GM23338 (cell line): ENCODE data around the gene SOS1.

Experiments used
- CREB1 ChIP-seq: fragments of 250-450 bp; sonication (Bioruptor Pico); IDR thresholded peaks from 2 replicates; pipeline ENCODE4 v1.5.0; 2020; ENCODE audit warnings: low read depth, mild to moderate bottlenecking, moderate library complexity
- EZH2 ChIP-seq: fragments of 200-600 bp; sonication (generic); IDR thresholded peaks from one replicate; pipeline ENCODE4 v1.8.0; 2017; ENCODE audit warnings: antibody characterized with exemption, mild to moderate bottlenecking, low read depth; ENCODE audit not compliant: unreplicated experiment
- EZH2phosphoT487 ChIP-seq: fragments of 200-600 bp; sonication (generic); IDR thresholded peaks from one replicate; pipeline ENCODE4 v1.8.1; 2018; ENCODE audit warnings: antibody characterized with exemption; ENCODE audit not compliant: unreplicated experiment
- JUNB ChIP-seq: IDR thresholded peaks from one replicate; pipeline ENCODE4 v1.6.1; 2016; ENCODE audit warnings: antibody characterized with exemption; ENCODE audit not compliant: unreplicated experiment
- NANOG ChIP-seq: IDR thresholded peaks from 2 replicates; pipeline ENCODE4 v1.6.1; 2016; ENCODE audit warnings: antibody characterized with exemption, borderline replicate concordance
- POLR2AphosphoS5 ChIP-seq: IDR thresholded peaks from 2 replicates; pipeline ENCODE4 v1.6.1; 2016; ENCODE audit warnings: antibody characterized with exemption, low read depth
- STAT1 ChIP-seq: IDR thresholded peaks from one replicate; pipeline ENCODE4 v1.6.1; 2016; ENCODE audit warnings: antibody characterized with exemption; ENCODE audit not compliant: unreplicated experiment
- ZNF114 ChIP-seq: fragments of 250-450 bp; sonication (Bioruptor Pico); IDR thresholded peaks from 2 replicates; pipeline ENCODE4 v1.5.0; 2020; ENCODE audit warnings: mild to moderate bottlenecking, moderate library complexity
- ZNF331 ChIP-seq: fragments of 250-450 bp; sonication (Bioruptor Pico); IDR thresholded peaks from 2 replicates; pipeline ENCODE4 v1.5.0; 2020; ENCODE audit warnings: low read depth, mild to moderate bottlenecking, moderate library complexity
- TF ChIP-seq, protein P1 (sequence below), 2 experiments: fragments of 200-600 bp in 1 of 2; sonication (generic) in 1 of 2; conservative IDR thresholded peaks; 2 replicates each; pipeline versions ENCODE4 v1.5.1 to v1.6.1; 2016 to 2017; ENCODE audit warnings: antibody characterized with exemption in 2 of 2, low read depth in 2 of 2, mild to moderate bottlenecking in 2 of 2, moderate library complexity in 1 of 2
- TF ChIP-seq, protein P2 (sequence below): IDR thresholded peaks from one replicate; pipeline ENCODE4 v1.6.1; 2018; ENCODE audit warnings: antibody characterized with exemption; ENCODE audit not compliant: unreplicated experiment
- TF ChIP-seq, protein P3 (sequence below): fragments of 250-450 bp; sonication (Bioruptor Pico); IDR thresholded peaks from 2 replicates; pipeline ENCODE4 v1.5.0; 2020; ENCODE audit warnings: mild to moderate bottlenecking, moderate library complexity
- TF ChIP-seq, protein P4 (sequence below): IDR thresholded peaks from 2 replicates; pipeline ENCODE4 v1.6.1; 2016; ENCODE audit warnings: antibody characterized with exemption

DNA sequence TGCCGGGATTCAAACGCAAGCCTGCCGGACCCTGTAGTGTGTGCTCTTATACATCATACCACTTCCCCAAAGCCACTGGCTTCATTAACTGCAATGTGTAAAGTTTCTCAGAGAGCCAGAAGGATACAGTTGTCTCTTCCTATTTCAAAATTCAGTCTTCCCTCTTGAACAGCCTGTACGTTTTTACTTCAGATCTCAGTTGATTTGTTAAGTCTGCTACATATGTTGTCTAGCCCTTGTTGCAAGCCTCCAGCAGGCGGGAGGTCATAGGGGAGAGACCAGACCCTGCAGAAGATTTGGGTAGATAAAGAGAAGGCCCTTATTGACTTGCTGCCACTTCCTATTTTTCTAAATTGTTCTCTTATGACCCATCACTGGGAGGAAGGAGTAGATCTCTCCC lies 174.9 kb downstream of the SOS1 start:
- no peak for TF ChIP-seq NANOG
- TF ChIP-seq, protein P1, sequence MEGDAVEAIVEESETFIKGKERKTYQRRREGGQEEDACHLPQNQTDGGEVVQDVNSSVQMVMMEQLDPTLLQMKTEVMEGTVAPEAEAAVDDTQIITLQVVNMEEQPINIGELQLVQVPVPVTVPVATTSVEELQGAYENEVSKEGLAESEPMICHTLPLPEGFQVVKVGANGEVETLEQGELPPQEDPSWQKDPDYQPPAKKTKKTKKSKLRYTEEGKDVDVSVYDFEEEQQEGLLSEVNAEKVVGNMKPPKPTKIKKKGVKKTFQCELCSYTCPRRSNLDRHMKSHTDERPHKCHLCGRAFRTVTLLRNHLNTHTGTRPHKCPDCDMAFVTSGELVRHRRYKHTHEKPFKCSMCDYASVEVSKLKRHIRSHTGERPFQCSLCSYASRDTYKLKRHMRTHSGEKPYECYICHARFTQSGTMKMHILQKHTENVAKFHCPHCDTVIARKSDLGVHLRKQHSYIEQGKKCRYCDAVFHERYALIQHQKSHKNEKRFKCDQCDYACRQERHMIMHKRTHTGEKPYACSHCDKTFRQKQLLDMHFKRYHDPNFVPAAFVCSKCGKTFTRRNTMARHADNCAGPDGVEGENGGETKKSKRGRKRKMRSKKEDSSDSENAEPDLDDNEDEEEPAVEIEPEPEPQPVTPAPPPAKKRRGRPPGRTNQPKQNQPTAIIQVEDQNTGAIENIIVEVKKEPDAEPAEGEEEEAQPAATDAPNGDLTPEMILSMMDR (conservative IDR thresholded peaks at IDR 0.05; ENCODE audit: low read depth in 2 of 2), result no peak
- no peak for TF ChIP-seq EZH2
- no peak for TF ChIP-seq EZH2phosphoT487
- no peak for TF ChIP-seq POLR2AphosphoS5
- no peak for TF ChIP-seq CREB1
- TF ChIP-seq, protein P2, sequence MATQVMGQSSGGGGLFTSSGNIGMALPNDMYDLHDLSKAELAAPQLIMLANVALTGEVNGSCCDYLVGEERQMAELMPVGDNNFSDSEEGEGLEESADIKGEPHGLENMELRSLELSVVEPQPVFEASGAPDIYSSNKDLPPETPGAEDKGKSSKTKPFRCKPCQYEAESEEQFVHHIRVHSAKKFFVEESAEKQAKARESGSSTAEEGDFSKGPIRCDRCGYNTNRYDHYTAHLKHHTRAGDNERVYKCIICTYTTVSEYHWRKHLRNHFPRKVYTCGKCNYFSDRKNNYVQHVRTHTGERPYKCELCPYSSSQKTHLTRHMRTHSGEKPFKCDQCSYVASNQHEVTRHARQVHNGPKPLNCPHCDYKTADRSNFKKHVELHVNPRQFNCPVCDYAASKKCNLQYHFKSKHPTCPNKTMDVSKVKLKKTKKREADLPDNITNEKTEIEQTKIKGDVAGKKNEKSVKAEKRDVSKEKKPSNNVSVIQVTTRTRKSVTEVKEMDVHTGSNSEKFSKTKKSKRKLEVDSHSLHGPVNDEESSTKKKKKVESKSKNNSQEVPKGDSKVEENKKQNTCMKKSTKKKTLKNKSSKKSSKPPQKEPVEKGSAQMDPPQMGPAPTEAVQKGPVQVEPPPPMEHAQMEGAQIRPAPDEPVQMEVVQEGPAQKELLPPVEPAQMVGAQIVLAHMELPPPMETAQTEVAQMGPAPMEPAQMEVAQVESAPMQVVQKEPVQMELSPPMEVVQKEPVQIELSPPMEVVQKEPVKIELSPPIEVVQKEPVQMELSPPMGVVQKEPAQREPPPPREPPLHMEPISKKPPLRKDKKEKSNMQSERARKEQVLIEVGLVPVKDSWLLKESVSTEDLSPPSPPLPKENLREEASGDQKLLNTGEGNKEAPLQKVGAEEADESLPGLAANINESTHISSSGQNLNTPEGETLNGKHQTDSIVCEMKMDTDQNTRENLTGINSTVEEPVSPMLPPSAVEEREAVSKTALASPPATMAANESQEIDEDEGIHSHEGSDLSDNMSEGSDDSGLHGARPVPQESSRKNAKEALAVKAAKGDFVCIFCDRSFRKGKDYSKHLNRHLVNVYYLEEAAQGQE, result no peak
- TF ChIP-seq JUNB, result no peak
- TF ChIP-seq, protein P3, sequence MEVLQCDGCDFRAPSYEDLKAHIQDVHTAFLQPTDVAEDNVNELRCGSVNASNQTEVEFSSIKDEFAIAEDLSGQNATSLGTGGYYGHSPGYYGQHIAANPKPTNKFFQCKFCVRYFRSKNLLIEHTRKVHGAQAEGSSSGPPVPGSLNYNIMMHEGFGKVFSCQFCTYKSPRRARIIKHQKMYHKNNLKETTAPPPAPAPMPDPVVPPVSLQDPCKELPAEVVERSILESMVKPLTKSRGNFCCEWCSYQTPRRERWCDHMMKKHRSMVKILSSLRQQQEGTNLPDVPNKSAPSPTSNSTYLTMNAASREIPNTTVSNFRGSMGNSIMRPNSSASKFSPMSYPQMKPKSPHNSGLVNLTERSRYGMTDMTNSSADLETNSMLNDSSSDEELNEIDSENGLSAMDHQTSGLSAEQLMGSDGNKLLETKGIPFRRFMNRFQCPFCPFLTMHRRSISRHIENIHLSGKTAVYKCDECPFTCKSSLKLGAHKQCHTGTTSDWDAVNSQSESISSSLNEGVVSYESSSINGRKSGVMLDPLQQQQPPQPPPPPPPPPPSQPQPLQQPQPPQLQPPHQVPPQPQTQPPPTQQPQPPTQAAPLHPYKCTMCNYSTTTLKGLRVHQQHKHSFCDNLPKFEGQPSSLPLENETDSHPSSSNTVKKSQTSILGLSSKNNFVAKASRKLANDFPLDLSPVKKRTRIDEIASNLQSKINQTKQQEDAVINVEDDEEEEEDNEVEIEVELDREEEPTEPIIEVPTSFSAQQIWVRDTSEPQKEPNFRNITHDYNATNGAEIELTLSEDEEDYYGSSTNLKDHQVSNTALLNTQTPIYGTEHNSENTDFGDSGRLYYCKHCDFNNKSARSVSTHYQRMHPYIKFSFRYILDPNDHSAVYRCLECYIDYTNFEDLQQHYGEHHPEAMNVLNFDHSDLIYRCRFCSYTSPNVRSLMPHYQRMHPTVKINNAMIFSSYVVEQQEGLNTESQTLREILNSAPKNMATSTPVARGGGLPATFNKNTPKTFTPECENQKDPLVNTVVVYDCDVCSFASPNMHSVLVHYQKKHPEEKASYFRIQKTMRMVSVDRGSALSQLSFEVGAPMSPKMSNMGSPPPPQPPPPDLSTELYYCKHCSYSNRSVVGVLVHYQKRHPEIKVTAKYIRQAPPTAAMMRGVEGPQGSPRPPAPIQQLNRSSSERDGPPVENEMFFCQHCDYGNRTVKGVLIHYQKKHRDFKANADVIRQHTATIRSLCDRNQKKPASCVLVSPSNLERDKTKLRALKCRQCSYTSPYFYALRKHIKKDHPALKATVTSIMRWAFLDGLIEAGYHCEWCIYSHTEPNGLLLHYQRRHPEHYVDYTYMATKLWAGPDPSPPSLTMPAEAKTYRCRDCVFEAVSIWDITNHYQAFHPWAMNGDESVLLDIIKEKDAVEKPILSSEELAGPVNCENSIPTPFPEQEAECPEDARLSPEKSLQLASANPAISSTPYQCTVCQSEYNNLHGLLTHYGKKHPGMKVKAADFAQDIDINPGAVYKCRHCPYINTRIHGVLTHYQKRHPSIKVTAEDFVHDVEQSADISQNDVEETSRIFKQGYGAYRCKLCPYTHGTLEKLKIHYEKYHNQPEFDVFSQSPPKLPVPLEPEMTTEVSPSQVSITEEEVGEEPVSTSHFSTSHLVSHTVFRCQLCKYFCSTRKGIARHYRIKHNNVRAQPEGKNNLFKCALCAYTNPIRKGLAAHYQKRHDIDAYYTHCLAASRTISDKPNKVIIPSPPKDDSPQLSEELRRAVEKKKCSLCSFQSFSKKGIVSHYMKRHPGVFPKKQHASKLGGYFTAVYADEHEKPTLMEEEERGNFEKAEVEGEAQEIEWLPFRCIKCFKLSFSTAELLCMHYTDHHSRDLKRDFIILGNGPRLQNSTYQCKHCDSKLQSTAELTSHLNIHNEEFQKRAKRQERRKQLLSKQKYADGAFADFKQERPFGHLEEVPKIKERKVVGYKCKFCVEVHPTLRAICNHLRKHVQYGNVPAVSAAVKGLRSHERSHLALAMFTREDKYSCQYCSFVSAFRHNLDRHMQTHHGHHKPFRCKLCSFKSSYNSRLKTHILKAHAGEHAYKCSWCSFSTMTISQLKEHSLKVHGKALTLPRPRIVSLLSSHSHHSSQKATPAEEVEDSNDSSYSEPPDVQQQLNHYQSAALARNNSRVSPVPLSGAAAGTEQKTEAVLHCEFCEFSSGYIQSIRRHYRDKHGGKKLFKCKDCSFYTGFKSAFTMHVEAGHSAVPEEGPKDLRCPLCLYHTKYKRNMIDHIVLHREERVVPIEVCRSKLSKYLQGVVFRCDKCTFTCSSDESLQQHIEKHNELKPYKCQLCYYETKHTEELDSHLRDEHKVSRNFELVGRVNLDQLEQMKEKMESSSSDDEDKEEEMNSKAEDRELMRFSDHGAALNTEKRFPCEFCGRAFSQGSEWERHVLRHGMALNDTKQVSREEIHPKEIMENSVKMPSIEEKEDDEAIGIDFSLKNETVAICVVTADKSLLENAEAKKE, result no peak
- no peak for TF ChIP-seq ZNF114 (CRISPR knock-in tag)
- TF ChIP-seq STAT1, result no peak
- TF ChIP-seq, protein P4, sequence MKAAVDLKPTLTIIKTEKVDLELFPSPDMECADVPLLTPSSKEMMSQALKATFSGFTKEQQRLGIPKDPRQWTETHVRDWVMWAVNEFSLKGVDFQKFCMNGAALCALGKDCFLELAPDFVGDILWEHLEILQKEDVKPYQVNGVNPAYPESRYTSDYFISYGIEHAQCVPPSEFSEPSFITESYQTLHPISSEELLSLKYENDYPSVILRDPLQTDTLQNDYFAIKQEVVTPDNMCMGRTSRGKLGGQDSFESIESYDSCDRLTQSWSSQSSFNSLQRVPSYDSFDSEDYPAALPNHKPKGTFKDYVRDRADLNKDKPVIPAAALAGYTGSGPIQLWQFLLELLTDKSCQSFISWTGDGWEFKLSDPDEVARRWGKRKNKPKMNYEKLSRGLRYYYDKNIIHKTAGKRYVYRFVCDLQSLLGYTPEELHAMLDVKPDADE, result no peak
- no peak for TF ChIP-seq ZNF331
